A549 (cell line): ENCODE results near the gene TLDC2. TPM values are rescaled to one million over a fixed set of nuclear protein-coding genes. Genes with fewer than 3 reads are reported as not detected.
A peak's percentile ranks its signal among the peaks of the same experiment; 100 is the strongest.

Source experiments
- ATAC-seq, 2 experiments: fragments of 200-7000 bp in 1 of 2; fragments of >200 bp in 1 of 2; cut with Nextera tagmentation in 1 of 2; cut with Tn5 transposase in 1 of 2; 3 replicates each; pipeline versions ENCODE4 v1.8.0 to v1.9.1; 2018 to 2020; ENCODE audit warnings: mild to moderate bottlenecking in 1 of 2, moderate library complexity in 1 of 2
- CTCF ChIA-PET: fragments of 300-600 bp; sonication (Branson Sonifier 250); formaldehyde crosslinking; extraction: SDS; loops from one replicate; lab custom pipeline; 2021; ENCODE audit warnings: antibody characterized with exemption, inconsistent platforms; lab: Yijun Ruan, JAX
- POLR2A ChIA-PET: fragments of 350-600 bp; formaldehyde crosslinking; extraction: SDS; loops from one replicate; lab custom pipeline; 2021; ENCODE audit warnings: antibody characterized with exemption, inconsistent platforms; lab: Yijun Ruan, JAX
- DNase-seq, 2 experiments: peaks; one replicate each; pipeline versions ENCODE4 v3.0.0 to v3.0.0-alpha.2; 2011 to 2016; ENCODE audit warnings: low read depth in 1 of 2, low spot score in 1 of 2
- FAIRE-seq: peaks from 2 replicates; lab custom pipeline; 2011; peaks lifted over from hg19 to GRCh38; lab: Jason Lieb, UNC
- H3K27ac ChIP-seq, 2 experiments: fragments of >200 bp; sonication (Bioruptor Twin); formaldehyde crosslinking; 3 replicates each; pipeline ENCODE4 v1.5.1; 2016 to 2017
- H3K4me1 ChIP-seq: fragments of >200 bp; sonication (Bioruptor Twin); formaldehyde crosslinking; 3 replicates; pipeline ENCODE4 v1.6.1; 2016
- H3K4me2 ChIP-seq: fragments of >200 bp; sonication (Bioruptor Twin); formaldehyde crosslinking; 3 replicates; pipeline ENCODE4 v1.6.1; 2016
- H3K4me3 ChIP-seq: fragments of >200 bp; sonication (Bioruptor Twin); formaldehyde crosslinking; 3 replicates; pipeline ENCODE4 v1.5.1; 2016
- H3K9me3 ChIP-seq: fragments of >200 bp; sonication (Bioruptor Twin); formaldehyde crosslinking; 3 replicates; pipeline ENCODE4 v1.6.1; 2016
- BCL3 ChIP-seq: fragments of >200 bp; sonication (Bioruptor Twin); formaldehyde crosslinking; IDR thresholded peaks from 3 replicates; pipeline ENCODE4 v1.6.1; 2016
- CHD2 ChIP-seq: fragments of 150-350 bp; IDR thresholded peaks from 2 replicates; pipeline ENCODE4 v1.6.1; 2014; ENCODE audit warnings: low read length; ENCODE audit not compliant: partially characterized antibody
- CTCF ChIP-seq: fragments of >200 bp; sonication (Bioruptor Twin); formaldehyde crosslinking; IDR thresholded peaks from 3 replicates; pipeline ENCODE4 v1.5.1; 2016
- EHF ChIP-seq: fragments of 250-450 bp; sonication (Bioruptor Pico); IDR thresholded peaks from 2 replicates; pipeline ENCODE4 v1.5.0; 2020; ENCODE audit warnings: mild to moderate bottlenecking
- ESRRA ChIP-seq: fragments of 150-350 bp; IDR thresholded peaks from 2 replicates; pipeline ENCODE4 v1.6.1; 2014; ENCODE audit warnings: mild to moderate bottlenecking, low read length, borderline replicate concordance
- HMGXB4 ChIP-seq: fragments of 250-450 bp; sonication (Bioruptor Pico); IDR thresholded peaks from 2 replicates; pipeline ENCODE4 v1.5.0; 2021; ENCODE audit warnings: mild to moderate bottlenecking, moderate library complexity, borderline replicate concordance
- HOXB13 ChIP-seq: fragments of 250-450 bp; sonication (Bioruptor Pico); IDR thresholded peaks from 2 replicates; pipeline ENCODE4 v1.5.0; 2020; ENCODE audit warnings: low read depth, mild to moderate bottlenecking, moderate library complexity
- HOXB5 ChIP-seq: fragments of 250-450 bp; sonication (Bioruptor Pico); IDR thresholded peaks from 2 replicates; pipeline ENCODE4 v1.5.0; 2020; ENCODE audit warnings: mild to moderate bottlenecking, moderate library complexity
- JUN ChIP-seq, 2 experiments: fragments of >200 bp; sonication (Bioruptor Twin); formaldehyde crosslinking; IDR thresholded peaks; 2 replicates in 1 of 2; 3 replicates in 1 of 2; pipeline ENCODE4 v1.6.1; 2016 to 2017
- MAX ChIP-seq: IDR thresholded peaks from 2 replicates; pipeline ENCODE4 v1.6.1; 2012
- MAZ ChIP-seq: fragments of 150-350 bp; IDR thresholded peaks from 2 replicates; pipeline ENCODE4 v1.6.1; 2014; ENCODE audit warnings: antibody characterized with exemption, low read depth, low read length, borderline replicate concordance
- NR3C1 ChIP-seq: fragments of >200 bp; sonication (Bioruptor Twin); formaldehyde crosslinking; IDR thresholded peaks from 3 replicates; pipeline ENCODE4 v1.6.1; 2017
- PHF8 ChIP-seq: fragments of 200-600 bp; sonication (generic); IDR thresholded peaks from 2 replicates; pipeline ENCODE4 v1.6.1; 2016; ENCODE audit warnings: low read depth, mild to moderate bottlenecking, antibody characterized with exemption, moderate library complexity, borderline replicate concordance
- POLR2A ChIP-seq: IDR thresholded peaks from 2 replicates; pipeline ENCODE4 v1.6.1; 2012; ENCODE audit warnings: mild to moderate bottlenecking, low read length
- REST ChIP-seq: fragments of 200-600 bp; sonication (generic); IDR thresholded peaks from 2 replicates; pipeline ENCODE4 v1.6.1; 2016; ENCODE audit warnings: antibody characterized with exemption, mild to moderate bottlenecking, moderate library complexity
- RNF2 ChIP-seq: fragments of 200-600 bp; sonication (generic); IDR thresholded peaks from 2 replicates; pipeline ENCODE4 v1.6.1; 2016; ENCODE audit warnings: low read depth, mild to moderate bottlenecking, antibody characterized with exemption, moderate library complexity, borderline replicate concordance
- SREBF2 ChIP-seq: fragments of 450-650 bp; IDR thresholded peaks from 2 replicates; pipeline ENCODE4 v1.6.1; 2014; ENCODE audit warnings: mild to moderate bottlenecking, moderate library complexity
- ZNF302 ChIP-seq: fragments of 250-450 bp; sonication (Bioruptor Pico); IDR thresholded peaks from 2 replicates; pipeline ENCODE4 v1.9.0; 2021; ENCODE audit warnings: inconsistent platforms, mild to moderate bottlenecking, moderate library complexity
- ZSCAN20 ChIP-seq: fragments of 250-450 bp; sonication (Bioruptor Pico); IDR thresholded peaks from 2 replicates; pipeline ENCODE4 v1.8.0; 2022; ENCODE audit warnings: mild to moderate bottlenecking, moderate library complexity
- WGBS: methylation state at CpG from one replicate; pipeline ENCODE4 v1.1.6; 2017; ENCODE audit errors: missing lambda C conversion rate; 5-methylcytosine and 5-hydroxymethylcytosine counted together
- polyA plus RNA-seq, 4 experiments: library from polyadenylated mRNA; depleted of rRNA in 3 of 4; stranded (reverse); fragments of >200 nt; fragmentation: RNase III in 1 of 4; extraction: RNeasy Plus Mini Kit Qiagen cat#74134 plus additional on column Dnase treatment in 1 of 4; gene quantifications; 2 replicates in 3 of 4; 3 replicates in 1 of 4; pipeline ENCODE4 v1.2.3, GENCODE V29; 2011 to 2017

Gene TLDC2
- polyA plus RNA-seq, 2 of the 4 experiments (the other 2 are of a cell fraction), result 0.17 TPM; not detected in 1

- H3K4me2 ChIP-seq, result no peak overlapping the region
- 89% methylated on average over 17 of the region's 19 CpGs for WGBS
- no peak for FAIRE-seq
- TF ChIP-seq SREBF2 (no peak), PHF8 (no peak), ESRRA (no peak), ZNF302 (CRISPR knock-in tag) (no peak), MAX (no peak), EHF (CRISPR knock-in tag) (no peak), RNF2 (no peak), CHD2 (no peak), NR3C1 (no peak), HOXB13 (CRISPR knock-in tag) (no peak), POLR2A (no peak), HMGXB4 (CRISPR knock-in tag) (no peak), HOXB5 (CRISPR knock-in tag) (no peak)
- TF ChIP-seq, all 56 proteins: peak for 0
- Histone ChIP-seq H3K27ac (peak overlapping the region in 1 of 2 experiments; percentile 36; a peak in 2 of 6 replicates), H3K9me3 (no peaks in the 10 kb centered on the region), H3K4me1 (peaks cover 34% of the 10 kb centered on the region), H3K4me3 (no peak overlapping the region)
- POLR2A ChIA-PET, result interaction anchor here (0.7 kb wide), 1 partner anchor 12 kb away, joined by 3 read pairs; no protein-coding TSS in a partner anchor
- DNase-seq, result no peak
- CTCF ChIA-PET, result interaction anchor here (0.9 to 11.5 kb wide), 8 partner anchors 9 to 228 kb away, joined by 3 to 96 read pairs (median 4); partner anchors contain the start of genes DSN1 and RAB5IF
- no peak for ATAC-seq
These were observed 42.5 kb upstream of the TLDC2 start for GRCh38 chr20:36833275-36834020.

- DNase-seq (no peak), ATAC-seq (no peak), FAIRE-seq (no peak)
- Histone ChIP-seq H3K27ac (peak overlapping the region; percentile 87 to 92), H3K4me1 (peaks cover 34% of the 10 kb centered on the region), H3K9me3 (no peaks in the 10 kb centered on the region), H3K4me2 (peak overlapping the region; percentile 93), H3K4me3 (peak overlapping the region; percentile 33)
- ChIA-PET POLR2A (interaction anchor here (0.5 to 1.4 kb wide), 6 partner anchors 21 to 1666 kb away, joined by 3 to 9 read pairs (median 4); partner anchors contain the start of gene SCAND1), CTCF (interaction anchor here (0.6 to 11.5 kb wide), 7 partner anchors 13 to 461 kb away, joined by 3 to 96 read pairs (median 13); partner anchors contain the start of gene DSN1)
- 67% methylated on average over 5 of the region's 5 CpGs for WGBS
- TF ChIP-seq RNF2 (no peak), CTCF (no peak), ZSCAN20 (CRISPR knock-in tag) (no peak), REST (no peak), BCL3 (no peak), HOXB5 (CRISPR knock-in tag) (no peak), MAZ (no peak), JUN (IDR thresholded peaks at IDR 0.05) (no peak)
These were observed 40.9 kb upstream of the TLDC2 start for GRCh38 chr20:36835025-36835424.
